Tibial artery (tissue), 4 donors: Measurements from ENCODE around the gene CLSTN1.

Source experiments
- DNase-seq, 2 donors: peaks; one replicate each; pipeline ENCODE4 v3.0.0-alpha.2; 2019
- H3K27ac ChIP-seq, 2 donors: fragments of 200-600 bp; sonication (generic) in 1 of 2; 1 replicate in 1 of 2; 2 replicates in 1 of 2; pipeline ENCODE4 v1.5.1; 2018 to 2019; ENCODE audit warnings: mild to moderate bottlenecking in 1 of 2
- H3K27me3 ChIP-seq, 2 donors: fragments of 200-600 bp; sonication (generic) in 1 of 2; one replicate each; pipeline versions ENCODE4 v1.5.1 to v1.6.0; 2016 to 2019
- H3K36me3 ChIP-seq, 3 donors: fragments of 200-600 bp; sonication (generic) in 2 of 3; one replicate each; pipeline ENCODE4 v1.5.1; 2016 to 2019; ENCODE audit warnings: mild to moderate bottlenecking in 2 of 3
- H3K4me1 ChIP-seq, 4 donors: fragments of 200-600 bp; sonication (generic) in 2 of 4; 1 replicate in 3 of 4; 2 replicates in 1 of 4; pipeline ENCODE4 v1.5.1; 2016 to 2019
- H3K4me3 ChIP-seq, 2 donors: fragments of 200-600 bp; sonication (generic) in 1 of 2; 1 replicate in 1 of 2; 2 replicates in 1 of 2; pipeline ENCODE4 v1.5.1; 2018 to 2019; ENCODE audit warnings: mild to moderate bottlenecking in 2 of 2
- H3K9me3 ChIP-seq, 3 donors: fragments of 200-600 bp; sonication (generic) in 1 of 3; one replicate each; pipeline ENCODE4 v1.5.1; 2016 to 2019
- CTCF ChIP-seq, 2 experiments: fragments of 200-600 bp in 1 of 2; fragments of 450-650 bp in 1 of 2; IDR thresholded peaks; one replicate each; pipeline ENCODE4 v1.5.1; 2017 to 2019; ENCODE audit warnings: antibody characterized with exemption in 2 of 2, mild to moderate bottlenecking in 1 of 2, moderate library complexity in 1 of 2
- intact Hi-C: fragments of 100-400 bp; cut with DNase I; formaldehyde crosslinking; loops from one replicate; pipeline ENCODE4 v1.15.0; 2023; ENCODE audit warnings: low total_unique reads

Gene CLSTN1

DNA sequence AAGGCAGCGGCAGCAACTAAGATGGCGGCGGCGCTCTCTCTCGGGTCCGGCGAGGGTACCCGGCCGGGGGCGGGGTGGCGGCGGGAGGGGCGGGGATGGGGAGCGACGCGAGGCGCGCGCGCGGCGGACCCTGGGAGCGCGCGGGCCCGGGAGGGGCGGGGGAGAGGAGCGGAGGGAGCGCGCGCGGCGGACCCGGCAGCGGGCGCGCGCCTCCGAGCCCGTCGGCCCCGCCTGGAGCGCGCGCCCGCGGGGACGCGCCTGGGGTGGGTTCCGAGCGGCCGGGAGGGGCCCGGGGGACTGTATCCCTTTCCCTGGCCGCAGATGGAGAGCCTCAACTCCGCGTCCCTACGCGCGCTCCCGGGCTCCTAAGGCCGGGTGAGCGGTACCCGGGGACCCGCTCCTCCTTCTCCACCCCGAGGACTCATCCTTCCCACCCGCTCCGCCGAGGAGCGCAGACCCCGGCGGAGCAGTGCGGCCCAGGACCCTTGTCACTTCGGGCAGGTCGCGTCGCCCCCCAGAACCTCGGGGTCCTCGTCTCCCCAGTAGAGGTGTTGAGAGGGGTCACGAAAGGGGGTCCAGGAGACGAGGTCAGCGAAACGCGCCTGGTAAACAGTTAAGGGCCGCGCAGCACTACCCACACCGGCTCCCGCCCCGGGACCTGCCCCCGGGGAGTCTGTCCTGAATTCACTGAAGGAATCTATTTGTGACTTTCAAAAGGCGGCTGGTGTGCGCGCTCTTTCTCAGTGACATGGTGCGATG lies at the start of gene CLSTN1:
CLSTN1 (minus strand) TSS at position 23 of the 759 bp plus-strand sequence. CDS start 232 bp downstream, outside the sequence.
- peak; percentile 82 to 92 for DNase-seq
- H3K27me3 ChIP-seq: no peaks in the 10 kb centered on the region
- no peak for TF ChIP-seq CTCF (IDR thresholded peaks at IDR 0.05)
- H3K9me3 ChIP-seq: no peaks in the 10 kb centered on the region
- intact Hi-C loops: no loop called here
- peaks cover 7 to 33% (median 21%) of the 10 kb centered on the region in 4 donors for H3K4me1 ChIP-seq
- H3K27ac ChIP-seq: peak within 1 kb of the TSS; percentile 87 to 93
- H3K36me3 ChIP-seq: no peaks in the 10 kb centered on the region
- peak within 1 kb of the TSS; percentile 74 to 80 for H3K4me3 ChIP-seq

- Histone ChIP-seq H3K9me3 (no peaks in the 10 kb centered on the region), H3K4me3 (no peak overlapping the region), H3K36me3 (peaks cover 0 to 40% (median 27%) of the 10 kb centered on the region in 3 donors), H3K4me1 (peaks cover 0 to 17% (median 12%) of the 10 kb centered on the region in 4 donors), H3K27ac (no peak overlapping the region), H3K27me3 (no peaks in the 10 kb centered on the region)
- intact Hi-C loops: no loop called here
- TF ChIP-seq CTCF (IDR thresholded peaks at IDR 0.05): no peak
- DNase-seq: no peak
These were observed 49.6 kb upstream of the CLSTN1 start for GRCh38 chr1:9873385-9873784.

- Histone ChIP-seq H3K4me1 (peaks cover 0 to 17% (median 12%) of the 10 kb centered on the region in 4 donors), H3K4me3 (no peak overlapping the region), H3K27me3 (no peaks in the 10 kb centered on the region), H3K27ac (no peak overlapping the region), H3K9me3 (no peaks in the 10 kb centered on the region), H3K36me3 (peaks cover 0 to 46% (median 27%) of the 10 kb centered on the region in 3 donors)
- no peak for DNase-seq
- no peak for TF ChIP-seq CTCF (IDR thresholded peaks at IDR 0.05)
- intact Hi-C loops: no loop called here
These were observed 48.8 kb upstream of the CLSTN1 start for GRCh38 chr1:9872430-9873165.

GRCh38 chr1:9871707-9872425 lies 48.1 kb upstream of the CLSTN1 start:
- Histone ChIP-seq H3K4me3 (no peak overlapping the region), H3K4me1 (peaks cover 0 to 17% (median 12%) of the 10 kb centered on the region in 4 donors), H3K36me3 (peaks cover 0 to 47% (median 27%) of the 10 kb centered on the region in 3 donors), H3K27ac (no peak overlapping the region), H3K9me3 (no peaks in the 10 kb centered on the region), H3K27me3 (no peaks in the 10 kb centered on the region)
- no peak for DNase-seq
- no peak for TF ChIP-seq CTCF (IDR thresholded peaks at IDR 0.05)
- intact Hi-C loops: no loop called here

- Histone ChIP-seq H3K27ac (no peak overlapping the region), H3K27me3 (no peaks in the 10 kb centered on the region), H3K9me3 (no peaks in the 10 kb centered on the region), H3K4me1 (peaks cover 0 to 14% (median 11%) of the 10 kb centered on the region in 4 donors), H3K4me3 (no peak overlapping the region), H3K36me3 (peaks cover 0 to 47% (median 27%) of the 10 kb centered on the region in 3 donors)
- intact Hi-C loops: no loop called here
- TF ChIP-seq CTCF (IDR thresholded peaks at IDR 0.05): no peak
- DNase-seq: no peak
These were observed 47.3 kb upstream of the CLSTN1 start for GRCh38 chr1:9871021-9871420.
